K562 (cell line): ENCODE data around the gene ZNF582. TPM values are rescaled to one million over a fixed set of nuclear protein-coding genes. Genes with fewer than 3 reads are reported as not detected.

Experiments
- ATAC-seq: fragments of 200-7000 bp; cut with Tn5 transposase; 3 replicates; pipeline ENCODE4 v1.9.1; 2020; ENCODE audit warnings: moderate library complexity
- BruUV-seq: library from RNA; stranded (reverse); fragments of 400-500 nt; replicated peaks from 2 replicates; lab custom pipeline; 2021; lab: Mats Ljungman, UMichigan
- CTCF ChIA-PET: fragments of 300-600 bp; formaldehyde crosslinking; extraction: SDS; loops from one replicate; lab custom pipeline; 2021; ENCODE audit warnings: low intra/inter-chr PET ratio; lab: Yijun Ruan, JAX
- POLR2A ChIA-PET: fragments of 300-600, 350-650 bp; sonication (Branson Sonifier 250); formaldehyde crosslinking; extraction: SDS; loops from one replicate; lab custom pipeline; 2021; ENCODE audit warnings: antibody characterized with exemption, inconsistent platforms; lab: Yijun Ruan, JAX
- DNase-seq, 4 experiments: peaks; one replicate each; pipeline versions ENCODE4 v3.0.0 to v3.0.0-alpha.2; 2011 to 2018; ENCODE audit warnings: low spot score in 3 of 4, mixed read lengths in 3 of 4; ENCODE audit errors: extremely low read depth in 1 of 4
- FAIRE-seq: peaks from 2 replicates; lab custom pipeline; 2011; peaks lifted over from hg19 to GRCh38; lab: Jason Lieb, UNC
- H2AFZ ChIP-seq: 2 replicates; pipeline ENCODE4 v1.6.0; 2011; ENCODE audit warnings: low read depth, low read length, control low read depth, inconsistent platforms
- H3K27ac ChIP-seq: fragments of 200-600 bp; 3 replicates; pipeline ENCODE4 v1.8.0; 2011; ENCODE audit warnings: low read depth, mild to moderate bottlenecking, control low read depth, inconsistent platforms, low read length, moderate library complexity, mixed read lengths; ENCODE audit errors: extremely low read depth
- H3K27me3 ChIP-seq, 2 experiments: fragments of 300-600 bp in 1 of 2; 2 replicates in 1 of 2; 3 replicates in 1 of 2; pipeline versions ENCODE4 v1.6.0 to v1.8.0; 2011; ENCODE audit warnings: inconsistent platforms in 2 of 2, low read length in 2 of 2, mild to moderate bottlenecking in 1 of 2, mixed read lengths in 1 of 2, moderate library complexity in 1 of 2; ENCODE audit not compliant: control insufficient read depth in 2 of 2, insufficient read depth in 2 of 2
- H3K36me3 ChIP-seq: fragments of 300-600 bp; 3 replicates; pipeline ENCODE4 v1.8.0; 2011; ENCODE audit warnings: mild to moderate bottlenecking, low read length, inconsistent platforms; ENCODE audit not compliant: control insufficient read depth, insufficient read depth
- H3K4me1 ChIP-seq, 2 experiments: fragments of 200-600 bp in 1 of 2; replicated peaks in 1 of 2; 2 replicates in 1 of 2; 3 replicates in 1 of 2; pipeline versions ENCODE4 v1.5.1 to v1.8.0; 2011; ENCODE audit warnings: inconsistent platforms in 2 of 2, low read length in 2 of 2, mild to moderate bottlenecking in 1 of 2, mixed read lengths in 1 of 2, moderate library complexity in 1 of 2; ENCODE audit not compliant: control insufficient read depth in 2 of 2, insufficient read depth in 2 of 2
- H3K4me2 ChIP-seq: 2 replicates; pipeline ENCODE4 v1.6.1; 2011; ENCODE audit warnings: low read length, control low read depth, inconsistent platforms, mixed read lengths; ENCODE audit not compliant: insufficient read depth
- H3K4me3 ChIP-seq: fragments of 200-600 bp; sonication (generic), shearing (Covaris generic); 2 replicates; pipeline ENCODE4 v1.5.1; 2016; ENCODE audit warnings: control low read depth, inconsistent platforms
- H3K79me2 ChIP-seq: fragments of 200-600 bp; 3 replicates; pipeline ENCODE4 v1.8.0; 2011; ENCODE audit warnings: low read length, inconsistent platforms; ENCODE audit not compliant: control insufficient read depth, insufficient read depth
- H3K9ac ChIP-seq, 2 experiments: 2 replicates each; pipeline versions ENCODE4 v1.6.0 to v1.6.1; 2011; ENCODE audit warnings: low read depth in 2 of 2, low read length in 2 of 2, control low read depth in 1 of 2, inconsistent platforms in 1 of 2, mild to moderate bottlenecking in 1 of 2, mixed read lengths in 1 of 2; ENCODE audit not compliant: insufficient read depth in 1 of 2
- H3K9me1 ChIP-seq: one replicate; pipeline ENCODE4 v1.6.0; 2011; ENCODE audit warnings: inconsistent platforms, mild to moderate bottlenecking, low read length, moderate library complexity; ENCODE audit not compliant: control insufficient read depth, insufficient read depth
- H3K9me3 ChIP-seq: replicated peaks from 2 replicates; pipeline ENCODE4 v1.5.1; 2011; ENCODE audit warnings: low read depth, low read length, inconsistent platforms; ENCODE audit not compliant: control insufficient read depth, insufficient read depth
- H4K20me1 ChIP-seq: replicated peaks from 2 replicates; pipeline ENCODE4 v1.6.1; 2011; ENCODE audit warnings: low read length, inconsistent platforms, mixed read lengths; ENCODE audit not compliant: control insufficient read depth, insufficient read depth
- ARID3A ChIP-seq: IDR thresholded peaks from 2 replicates; pipeline ENCODE4 v1.6.1; 2012; ENCODE audit warnings: low read depth, low read length, improper control_type of control experiment, borderline replicate concordance
- CHCHD3 ChIP-seq: fragments of 250-450 bp; sonication (Bioruptor Pico); IDR thresholded peaks from 2 replicates; pipeline ENCODE4 v2.1.2; 2022; ENCODE audit warnings: mild to moderate bottlenecking
- KAT7 ChIP-seq: sonication (generic); formaldehyde crosslinking; IDR thresholded peaks from 2 replicates; pipeline ENCODE4 v1.8.0; 2022; ENCODE audit warnings: missing genetic modification reagents, mild to moderate bottlenecking, borderline replicate concordance
- YBX1 ChIP-seq: fragments of 450-650 bp; IDR thresholded peaks from 2 replicates; pipeline ENCODE4 v1.7.1; 2016; ENCODE audit warnings: mild to moderate bottlenecking
- ZNF77 ChIP-seq: fragments of 250-450 bp; sonication (Bioruptor Pico); IDR thresholded peaks from 2 replicates; pipeline ENCODE4 v1.5.0; 2020
- WGBS: fragments of 100-300 bp; shearing (Covaris generic); methylation state at CpG from one replicate; pipeline ENCODE4 v1.1.6; 2016; ENCODE audit warnings: low coverage, mixed read lengths; ENCODE audit not compliant: insufficient coverage; ENCODE audit errors: missing lambda C conversion rate; 5-methylcytosine and 5-hydroxymethylcytosine counted together
- in situ Hi-C: fragments of 300-500 bp; cut with MboI; formaldehyde crosslinking; loops from 4 replicates; pipeline ENCODE4 v1.15.0; 2018; ENCODE audit warnings: inconsistent platforms, mixed read lengths
- intact Hi-C: fragments of 100-400 bp; cut with micrococcal nuclease; formaldehyde crosslinking; loops from 2 replicates; pipeline ENCODE4 v1.14.2; 2022
- polyA plus RNA-seq, 8 experiments: library from polyadenylated mRNA; depleted of rRNA in 4 of 8; stranded (reverse) in 5 of 8; unstranded in 3 of 8; fragments of >200 nt; fragmentation: Nextera tagmentation in 2 of 8; fragmentation: Illumina TruSeq in 1 of 8; extraction: Ambion mirVana in 2 of 8; extraction: Trizol in 1 of 8; gene quantifications; 2 replicates each; pipeline versions ENCODE4 v1.2.1 to v1.2.3, GENCODE V29; 2011 to 2014; ENCODE audit warnings: inconsistent platforms in 1 of 8, missing spikeins in 1 of 8
- total RNA-seq, 7 experiments: library from RNA; depleted of rRNA in 6 of 7; stranded (reverse); fragments of >200 nt in 6 of 7; fragmentation: Illumina TruSeq in 2 of 7; extraction: Trizol in 2 of 7; gene quantifications; 2 replicates each; pipeline versions ENCODE4 v1.2.1 to v1.2.3, GENCODE V29; 2011 to 2021; ENCODE audit warnings: low replicate concordance in 1 of 7

ZNF582 gene
- total and polyA plus RNA-seq, 9 of the 15 experiments (the other 6 are each of a cell fraction or from before 2014, with no cell fraction given): 0.72 to 3.3 (median 1.6) TPM

DNA sequence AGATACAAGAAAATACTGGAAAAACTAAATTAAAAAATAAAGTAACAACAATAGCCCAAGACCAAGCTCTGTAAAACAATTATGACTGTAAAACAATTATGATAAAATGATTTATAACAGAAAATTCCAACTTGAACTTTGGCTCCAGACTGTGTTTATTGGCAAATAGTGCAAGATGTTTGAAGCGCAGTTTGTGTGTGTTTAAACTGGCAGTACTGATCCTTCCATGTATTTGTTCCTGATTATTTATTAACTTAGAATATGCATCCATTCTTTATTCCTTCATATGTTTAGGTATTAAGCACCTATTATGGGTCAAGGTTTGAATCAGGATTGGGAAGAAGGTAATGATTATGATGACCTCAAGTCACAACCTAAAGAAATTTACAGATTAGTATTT lies 37.8 kb downstream of the ZNF582 start:
- ChIA-PET CTCF (no interaction called here), POLR2A (no interaction called here)
- FAIRE-seq (no peak), ATAC-seq (no peak), DNase-seq (no peak)
- no peaks in the 10 kb centered on the region for H3K9me1 ChIP-seq
- no peak overlapping the region for H3K4me3 ChIP-seq
- no peaks in the 10 kb centered on the region for H3K4me1 ChIP-seq
- 14% methylated on average over 1 of the region's 1 CpG for WGBS
- H3K27me3 ChIP-seq: no peaks in the 10 kb centered on the region
- peaks cover 4% of the 10 kb centered on the region; the same call in 1 of the 2 replicates for H3K9me3 ChIP-seq
- intact Hi-C loops: no loop called here
- TF ChIP-seq ARID3A (no peak), KAT7 (CRISPR knock-in tag) (no peak)
- H3K36me3 ChIP-seq: no peaks in the 10 kb centered on the region
- H4K20me1 ChIP-seq: no peaks in the 10 kb centered on the region
- no peak overlapping the region for H3K4me2 ChIP-seq
- no peaks in the 10 kb centered on the region for H3K79me2 ChIP-seq
- H2AFZ ChIP-seq: no peak overlapping the region
- BruUV-seq: no TSS peak
- no peak overlapping the region for H3K27ac ChIP-seq
- no peak overlapping the region for H3K9ac ChIP-seq
- in situ Hi-C loops: no loop called here

DNA sequence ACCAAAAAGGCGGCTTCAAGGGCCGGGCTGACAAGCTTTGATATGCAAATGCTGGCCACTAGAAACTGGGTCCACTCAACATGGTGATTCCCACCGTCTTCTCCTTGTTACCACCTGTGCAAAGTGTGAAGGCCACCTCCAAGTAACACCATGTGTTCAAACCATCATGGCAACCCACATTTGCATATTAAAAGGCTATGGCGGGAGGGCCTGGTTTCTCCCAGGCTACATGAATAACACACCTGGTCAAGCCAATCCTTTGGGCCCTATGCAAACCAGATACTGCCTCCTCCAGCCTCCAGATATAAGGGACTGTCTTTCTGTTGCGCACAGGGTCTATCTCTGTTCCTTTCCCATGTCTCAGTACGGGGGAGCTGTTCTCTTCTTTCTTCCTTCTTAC lies 42.1 kb downstream of the ZNF582 start:
- 54% methylated on average over 6 of the region's 6 CpGs for WGBS
- CTCF ChIA-PET: interaction anchor here (0.7 to 1.6 kb wide), 3 partner anchors 91 to 285 kb away, joined by 4 to 20 read pairs (median 8); no protein-coding TSS in a partner anchor

More for the DNA sequence above, 42.1 kb downstream of the ZNF582 start:
- H3K27ac ChIP-seq: no peak overlapping the region
- no peaks in the 10 kb centered on the region for H4K20me1 ChIP-seq
- no peaks in the 10 kb centered on the region for H3K9me1 ChIP-seq
- no peak overlapping the region for H3K4me3 ChIP-seq
- H3K27me3 ChIP-seq: no peaks in the 10 kb centered on the region
- ATAC-seq: no peak
- peaks cover 5% of the 10 kb centered on the region; the same call in 1 of the 2 replicates for H3K9me3 ChIP-seq
- BruUV-seq: no TSS peak
- H3K4me1 ChIP-seq: peaks cover 12 to 16% of the 10 kb centered on the region in 2 experiments
- no peak overlapping the region for H3K4me2 ChIP-seq
- H3K79me2 ChIP-seq: no peaks in the 10 kb centered on the region
- intact Hi-C loops: loop anchor here (5.0 kb wide), 2 partner anchors 39 to 274 kb away; partner anchors contain the start of gene ZSCAN5A
- POLR2A ChIA-PET: interaction anchor here (0.6 to 1.0 kb wide), 2 partner anchors 16 to 1975 kb away, joined by 3 to 5 read pairs; no protein-coding TSS in a partner anchor
- no peak for TF ChIP-seq CHCHD3
- TF ChIP-seq ZNF77 (CRISPR knock-in tag): no peak
- no peak for TF ChIP-seq YBX1
- TF ChIP-seq, all 486 proteins: peak for 0
- H2AFZ ChIP-seq: no peak overlapping the region
- DNase-seq (no peak), FAIRE-seq (no peak)
- H3K36me3 ChIP-seq: no peaks in the 10 kb centered on the region
- in situ Hi-C loops: no loop called here
- no peak overlapping the region for H3K9ac ChIP-seq
